Ishikawa (cell line): ENCODE measurements around the gene C12orf43.

ENCODE experiments used
- CEBPB ChIP-seq: IDR thresholded peaks from 2 replicates; pipeline ENCODE4 v1.6.1; 2012
- CREB1 ChIP-seq: IDR thresholded peaks from 2 replicates; pipeline ENCODE4 v1.6.1; 2012; ENCODE audit warnings: low read depth
- EGR1 ChIP-seq: IDR thresholded peaks from 2 replicates; pipeline ENCODE4 v1.6.1; 2012
- EP300 ChIP-seq: IDR thresholded peaks from 2 replicates; pipeline ENCODE4 v1.6.1; 2012; ENCODE audit warnings: borderline replicate concordance
- FOXM1 ChIP-seq: IDR thresholded peaks from 2 replicates; pipeline ENCODE4 v1.6.1; 2012; ENCODE audit warnings: low read depth, borderline replicate concordance
- MAX ChIP-seq: IDR thresholded peaks from 2 replicates; pipeline ENCODE4 v1.6.1; 2012
- NFIC ChIP-seq: IDR thresholded peaks from 2 replicates; pipeline ENCODE4 v1.6.1; 2012
- RAD21 ChIP-seq: IDR thresholded peaks from 2 replicates; pipeline ENCODE4 v1.6.1; 2012; ENCODE audit warnings: low read depth
- REST ChIP-seq: IDR thresholded peaks from 2 replicates; pipeline ENCODE4 v1.6.1; 2012; ENCODE audit warnings: low read depth, mild to moderate bottlenecking
- TAF1 ChIP-seq: IDR thresholded peaks from 2 replicates; pipeline ENCODE4 v1.6.1; 2012; ENCODE audit warnings: low read depth, mild to moderate bottlenecking
- TCF12 ChIP-seq: IDR thresholded peaks from 2 replicates; pipeline ENCODE4 v1.6.1; 2012; ENCODE audit warnings: low read depth
- TEAD4 ChIP-seq: IDR thresholded peaks from 2 replicates; pipeline ENCODE4 v1.6.1; 2012
- USF1 ChIP-seq: IDR thresholded peaks from 2 replicates; pipeline ENCODE4 v1.6.1; 2012
- YY1 ChIP-seq: IDR thresholded peaks from 2 replicates; pipeline ENCODE4 v1.6.1; 2012; ENCODE audit warnings: low read depth
- ZBTB7A ChIP-seq: IDR thresholded peaks from 2 replicates; pipeline ENCODE4 v1.6.1; 2012; ENCODE audit warnings: low read depth

Gene C12orf43

GRCh38 chr12:120979220-120979861 lies 36.9 kb downstream of the C12orf43 start:
- TF ChIP-seq CREB1 (no peak), USF1 (no peak), YY1 (no peak), FOXM1 (no peak), TAF1 (no peak), EGR1 (no peak), NFIC (no peak), RAD21 (no peak)

- TF ChIP-seq REST (no peak), FOXM1 (no peak), YY1 (no peak), EGR1 (no peak), RAD21 (no peak), CEBPB (no peak), TCF12 (no peak), MAX (no peak), NFIC (no peak), USF1 (no peak), ZBTB7A (no peak), TAF1 (no peak), CREB1 (no peak), EP300 (no peak), TEAD4 (no peak)
Measured at GRCh38 chr12:120978296-120979219, 37.7 kb downstream of the C12orf43 start, which contains the start of gene HNF1A. Gene HNF1A, plus strand, starts transcription at chr12:120978543. Its CDS starts 226 bp downstream, at chr12:120978769.

GRCh38 chr12:120977531-120978295 lies 38.6 kb downstream of the C12orf43 start:
- TF ChIP-seq ZBTB7A (no peak), YY1 (no peak), MAX (no peak), TEAD4 (no peak), RAD21 (no peak), USF1 (no peak), TCF12 (no peak), EP300 (no peak), CREB1 (no peak), EGR1 (no peak), CEBPB (no peak), REST (no peak), NFIC (no peak), TAF1 (no peak), FOXM1 (no peak)

GRCh38 chr12:120972870-120973543 lies 43.3 kb downstream of the C12orf43 start:
- TF ChIP-seq CEBPB (no peak), YY1 (no peak), EGR1 (no peak), CREB1 (no peak), ZBTB7A (no peak), RAD21 (no peak), TCF12 (no peak), FOXM1 (no peak)
